GM19468 (cell line): ENCODE data around the gene TRAM2.

ENCODE experiments used
- ATAC-seq: cut with Tn5 transposase; IDR thresholded peaks from one replicate; pipeline ENCODE4 v1.9.1; 2021; ENCODE audit warnings: mild to moderate bottlenecking, moderate library complexity, moderate number of reproducible peaks; ENCODE audit not compliant: unreplicated experiment; ENCODE audit errors: extremely low read depth

TRAM2 gene, protein sequence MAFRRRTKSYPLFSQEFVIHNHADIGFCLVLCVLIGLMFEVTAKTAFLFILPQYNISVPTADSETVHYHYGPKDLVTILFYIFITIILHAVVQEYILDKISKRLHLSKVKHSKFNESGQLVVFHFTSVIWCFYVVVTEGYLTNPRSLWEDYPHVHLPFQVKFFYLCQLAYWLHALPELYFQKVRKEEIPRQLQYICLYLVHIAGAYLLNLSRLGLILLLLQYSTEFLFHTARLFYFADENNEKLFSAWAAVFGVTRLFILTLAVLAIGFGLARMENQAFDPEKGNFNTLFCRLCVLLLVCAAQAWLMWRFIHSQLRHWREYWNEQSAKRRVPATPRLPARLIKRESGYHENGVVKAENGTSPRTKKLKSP

DNA sequence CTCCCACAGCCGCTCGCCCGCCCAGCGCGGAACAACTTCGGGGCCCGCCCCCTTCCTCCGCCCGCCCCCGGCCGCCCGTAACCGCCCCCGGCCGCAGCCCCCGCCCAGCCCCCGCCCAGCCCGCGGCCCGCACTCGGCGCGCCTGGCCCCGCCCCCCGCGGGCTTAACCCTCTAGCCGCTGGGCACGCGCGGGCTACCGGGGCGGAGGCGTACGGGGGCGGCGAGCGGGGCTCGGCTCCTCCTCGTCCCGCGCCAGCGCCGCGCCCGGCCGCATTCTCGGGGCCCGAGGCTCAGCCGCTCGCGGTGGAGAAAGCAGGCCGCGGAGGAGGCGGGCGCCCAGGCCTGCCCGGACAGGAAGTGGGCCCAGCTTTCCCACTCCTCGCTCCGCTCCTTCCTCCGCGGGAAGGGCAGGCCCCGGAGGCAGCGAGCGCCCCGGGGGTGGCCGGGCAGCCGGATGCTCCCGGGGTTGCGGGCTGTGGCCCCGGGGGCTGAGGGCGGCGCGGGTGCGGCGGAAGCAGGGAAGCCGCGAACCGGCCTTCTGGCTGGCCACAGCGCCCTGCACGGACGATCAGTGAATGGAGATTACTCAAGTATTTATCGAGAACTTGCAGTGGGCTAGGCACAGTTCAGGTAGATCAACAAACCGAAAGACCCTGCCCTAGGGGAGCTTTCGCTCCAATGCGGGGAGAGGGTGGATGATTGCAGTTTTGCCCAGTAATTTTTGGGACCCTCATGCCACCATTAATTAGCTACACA lies at the start of gene TRAM2:
Gene TRAM2, minus strand, starts transcription at position 39 of the 756 bp plus-strand sequence. CDS start 145 bp downstream, outside the sequence.
- ATAC-seq = peak; percentile 40

DNA sequence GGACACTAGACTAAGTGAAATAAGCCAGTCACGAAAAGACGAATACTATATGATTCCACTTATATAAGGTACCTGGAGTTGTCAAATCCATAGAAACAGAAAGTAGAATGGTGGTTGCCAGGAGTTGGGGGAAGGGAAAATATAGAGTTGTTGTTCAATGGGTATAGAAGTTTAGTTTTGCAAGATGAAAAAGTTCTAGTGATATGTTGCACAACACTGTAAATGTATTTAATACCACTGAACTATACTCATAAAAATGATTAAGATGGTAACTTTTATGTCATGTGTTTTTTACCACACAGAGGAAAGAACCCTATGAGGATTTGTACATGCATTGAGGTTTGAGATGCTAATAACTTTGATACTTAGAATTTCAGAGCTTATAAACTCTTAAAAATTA lies 46.0 kb upstream of the TRAM2 start:
- ATAC-seq = no peak

DNA sequence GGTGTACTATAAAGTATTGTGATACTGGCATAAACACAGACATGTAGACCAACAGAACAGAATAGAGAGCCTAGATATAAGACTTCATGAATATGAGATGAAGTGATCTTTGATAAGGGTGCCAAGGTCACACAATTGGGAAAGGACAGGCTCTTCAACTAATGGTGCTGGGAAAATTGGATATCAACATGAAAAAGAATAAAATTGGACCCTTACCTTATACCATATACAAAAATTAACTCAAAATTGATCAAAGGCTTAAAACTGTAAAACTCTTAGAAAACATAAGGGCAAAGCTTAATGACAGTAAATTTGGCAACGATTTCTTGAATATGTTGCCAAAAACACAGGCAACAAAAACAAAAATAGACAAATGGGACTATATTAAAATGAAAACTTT lies 44.8 kb upstream of the TRAM2 start:
- ATAC-seq = no peak

DNA sequence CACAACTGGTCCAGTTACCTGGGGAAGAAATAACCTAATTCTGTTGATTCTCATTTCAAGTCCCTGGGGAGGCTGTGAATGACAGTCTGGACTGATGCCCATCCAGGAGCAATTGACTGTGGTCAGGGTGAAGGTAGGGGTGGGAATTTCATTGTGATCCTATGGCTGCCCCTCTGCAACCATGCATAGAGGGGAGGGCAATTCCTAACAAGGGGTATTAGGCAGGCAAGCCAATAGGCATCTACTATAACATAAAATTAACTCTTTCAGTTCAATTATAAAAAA lies 44.0 kb upstream of the TRAM2 start:
- ATAC-seq = no peak

DNA sequence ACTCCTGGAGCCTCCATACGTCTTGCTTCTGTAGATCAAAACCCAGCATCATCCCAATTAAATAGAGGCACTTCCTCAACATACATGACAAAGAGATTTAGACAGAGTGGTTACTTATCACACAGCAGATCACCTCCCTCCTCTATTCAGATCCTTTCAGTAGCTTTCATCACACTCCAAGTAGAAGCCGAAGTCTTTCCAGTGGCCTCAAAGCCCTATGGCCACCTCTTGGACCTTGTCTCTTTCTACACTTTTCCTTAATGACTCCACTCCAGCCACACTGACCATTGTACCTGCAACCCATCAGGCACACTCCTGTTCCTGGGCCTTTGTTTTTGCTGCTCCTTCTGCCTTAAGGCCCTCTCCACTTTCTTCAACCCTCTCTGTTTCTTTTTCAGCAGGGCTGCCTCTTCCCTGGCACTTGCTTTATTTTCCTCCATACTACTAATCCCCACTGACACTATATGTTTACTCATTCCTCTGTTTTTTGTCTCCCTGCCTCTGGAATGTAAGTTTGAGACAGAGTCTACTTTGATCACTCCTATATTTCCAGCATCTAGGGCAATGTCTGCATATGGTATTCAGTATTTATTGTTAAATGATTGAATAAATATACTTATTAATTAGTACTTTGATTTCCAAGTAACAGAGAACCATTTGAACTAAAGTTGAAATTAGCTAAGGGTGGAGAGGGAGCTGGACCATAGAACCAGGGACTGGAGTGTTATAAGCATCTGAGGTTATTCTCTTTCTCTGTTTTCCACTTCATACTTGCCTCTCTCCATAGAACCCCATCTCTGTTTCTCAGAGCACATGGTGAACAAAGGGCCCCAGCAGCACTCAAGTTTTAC lies 43.4 kb upstream of the TRAM2 start:
- ATAC-seq = no peak

DNA sequence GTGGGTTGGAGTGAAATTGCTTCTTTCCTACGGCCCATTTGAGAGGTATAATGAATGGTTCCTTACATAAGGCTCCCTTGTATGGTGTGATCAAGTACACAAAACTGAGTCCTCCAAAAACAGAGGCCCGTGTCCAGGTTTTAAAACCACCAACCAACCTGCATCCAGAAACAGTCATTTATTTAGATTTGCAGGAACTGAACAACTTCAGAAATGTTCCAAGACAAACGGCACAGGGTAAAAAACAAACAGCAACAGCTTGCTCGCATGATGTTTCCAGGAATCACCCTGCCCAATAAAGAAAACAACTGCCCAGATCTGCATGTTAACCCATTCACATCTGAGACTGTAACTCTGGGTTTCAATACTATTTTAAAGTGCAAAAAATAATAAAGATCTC lies 40.2 kb upstream of the TRAM2 start:
- ATAC-seq = no peak

DNA sequence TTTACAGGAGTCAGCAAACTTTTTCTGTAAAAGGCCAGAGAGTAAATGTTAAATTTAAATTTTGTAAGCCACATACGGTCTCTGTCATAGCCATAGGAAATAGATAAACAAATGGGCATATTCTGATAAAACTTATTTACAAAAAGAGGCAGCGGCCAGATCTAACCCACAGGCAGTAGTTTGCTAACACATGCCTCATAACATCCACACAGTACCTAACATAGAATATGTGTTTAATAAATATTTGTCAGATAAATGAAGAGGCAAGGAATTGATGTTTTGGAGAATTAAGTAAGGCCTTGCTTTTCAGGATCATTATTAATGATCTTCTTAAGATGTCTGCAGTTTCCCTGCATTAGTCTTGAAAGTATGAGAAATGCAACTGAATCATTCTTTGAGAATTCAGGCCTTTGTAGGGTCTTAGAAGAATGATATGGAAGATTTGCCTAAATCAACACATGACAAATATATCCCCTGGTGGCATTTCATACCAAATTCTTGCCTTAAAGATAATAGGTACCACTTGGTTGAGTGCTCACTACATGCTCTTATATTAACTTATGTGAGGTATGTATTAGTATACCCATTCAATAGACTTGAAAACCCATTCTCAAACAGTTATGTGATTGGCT lies 39.3 kb upstream of the TRAM2 start:
- ATAC-seq = no peak

DNA sequence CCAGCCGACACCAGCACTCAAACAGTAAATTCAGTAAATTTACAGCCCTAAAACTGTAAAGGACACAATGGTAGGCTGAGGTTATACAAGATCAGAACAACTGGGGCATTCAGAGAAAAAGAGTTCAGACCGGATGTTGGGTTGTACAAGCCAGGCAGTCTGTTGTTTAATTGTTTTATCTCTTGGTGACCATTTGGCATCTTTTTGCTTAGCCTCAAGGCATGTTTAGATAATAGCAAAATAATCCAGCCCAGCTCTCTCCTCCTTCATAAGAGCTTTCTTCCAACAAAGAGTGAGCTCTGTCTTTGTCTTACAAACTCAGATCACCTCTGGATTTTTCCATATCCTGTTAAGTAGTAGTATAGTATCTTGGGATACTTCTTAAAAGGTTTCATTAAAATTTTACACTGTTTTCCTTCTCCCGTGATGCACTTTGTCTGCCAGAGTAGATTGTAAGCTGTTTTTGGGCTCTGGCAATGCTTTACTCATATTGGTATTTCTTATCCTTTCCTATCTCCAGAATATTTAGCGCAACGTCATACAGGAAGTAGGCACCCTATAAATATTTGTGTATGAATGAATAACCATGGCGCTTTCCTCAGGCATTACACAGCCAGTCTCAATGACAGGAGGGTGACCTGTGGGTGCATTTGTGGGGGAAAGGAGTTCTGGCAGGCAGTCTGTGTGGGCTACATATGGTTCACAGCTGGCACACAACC lies 35.6 kb upstream of the TRAM2 start:
- no peak for ATAC-seq

DNA sequence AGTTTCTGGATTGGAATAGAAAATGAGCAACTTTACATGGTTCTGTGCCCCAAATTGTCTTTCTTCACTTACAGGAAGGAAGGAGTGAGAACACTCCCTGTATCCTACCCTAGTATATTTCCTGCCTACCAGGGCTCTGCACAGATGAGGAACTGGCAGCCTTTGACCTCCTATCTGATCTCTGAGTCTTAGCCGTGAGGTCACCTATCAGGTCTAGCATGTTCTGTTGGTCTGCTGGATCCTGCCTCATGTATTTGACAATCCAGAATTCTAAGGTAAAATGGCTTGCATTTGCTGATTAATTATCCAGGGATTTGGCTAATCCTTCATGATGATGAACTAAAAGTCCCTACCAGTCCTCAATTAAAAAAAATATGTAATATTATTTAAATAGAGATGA lies 35.0 kb upstream of the TRAM2 start:
- no peak for ATAC-seq

DNA sequence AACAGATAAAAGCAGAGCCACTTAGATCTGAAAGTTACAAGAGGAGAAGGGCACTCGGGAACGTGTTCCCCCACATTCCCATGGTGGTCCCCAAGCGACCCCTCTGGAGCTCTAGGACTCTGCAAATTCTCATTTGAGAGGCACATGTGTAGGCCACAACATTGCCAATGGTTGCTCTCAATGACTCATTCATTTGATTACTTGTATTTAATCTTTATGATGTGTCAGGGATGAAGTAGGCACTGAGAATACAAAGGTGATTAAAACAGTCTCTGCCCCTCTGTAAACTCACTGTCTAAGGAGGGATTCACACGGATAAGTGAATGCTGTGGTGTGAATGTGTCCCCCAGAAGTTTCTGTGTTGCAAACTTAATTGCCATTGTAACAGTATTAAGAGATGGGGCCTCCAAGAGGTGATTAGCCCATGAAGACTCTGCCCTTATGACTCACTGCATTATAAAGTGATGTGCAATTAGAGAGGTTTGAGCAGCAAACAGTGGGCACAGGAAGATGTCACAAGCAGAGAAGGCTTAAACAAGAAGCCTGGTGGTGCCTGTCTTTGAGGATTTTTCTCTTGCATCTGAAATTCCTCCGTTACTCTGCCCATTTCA lies 34.0 kb upstream of the TRAM2 start:
- no peak for ATAC-seq

DNA sequence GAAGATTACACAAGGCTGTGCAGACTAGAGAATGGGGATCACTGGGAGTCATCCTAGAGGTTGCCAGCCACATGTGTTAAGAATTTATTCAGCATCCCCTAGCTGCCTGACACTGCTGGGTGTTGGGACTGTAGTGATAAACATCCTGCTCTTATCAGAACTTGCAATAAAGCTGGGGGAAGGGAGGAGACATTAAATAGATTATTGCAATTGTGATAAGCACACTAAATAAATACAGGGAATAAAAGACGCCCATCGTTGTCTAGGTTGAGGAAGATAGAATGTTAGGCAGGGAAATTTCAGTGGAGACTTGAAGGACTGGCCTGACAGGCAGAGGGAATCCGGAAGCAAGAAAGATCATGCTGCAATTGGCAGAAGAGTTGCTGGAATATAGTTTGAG lies 33.2 kb upstream of the TRAM2 start:
- ATAC-seq = no peak

DNA sequence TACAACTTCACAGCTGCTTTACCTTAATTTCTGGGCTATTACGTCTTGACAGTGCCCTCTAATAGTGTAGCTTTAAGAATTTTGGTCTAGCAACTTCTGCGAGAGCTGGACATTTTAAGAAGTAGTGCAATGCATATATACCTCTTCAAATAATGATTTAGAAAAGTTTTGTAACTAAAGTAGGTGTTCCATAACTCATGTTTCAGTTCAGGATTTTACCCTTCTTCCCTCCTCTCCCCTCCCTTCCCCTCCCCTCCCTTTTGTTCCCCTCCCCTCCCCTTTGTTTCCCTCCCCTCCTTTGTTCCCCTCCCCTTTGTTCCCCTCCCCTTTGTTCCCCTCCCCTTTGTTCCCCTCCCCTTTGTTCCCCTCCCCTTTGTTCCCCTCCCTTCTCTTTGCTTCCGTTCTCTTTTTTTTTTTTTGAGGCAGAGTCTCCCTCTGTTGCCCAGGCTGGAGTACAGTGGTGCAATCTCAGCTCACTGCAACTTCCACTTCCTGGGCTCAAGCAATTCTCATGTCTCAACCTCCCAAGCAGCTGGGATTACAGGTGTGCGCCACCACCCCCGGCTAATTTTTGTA lies 28.8 kb upstream of the TRAM2 start:
- ATAC-seq = no peak

DNA sequence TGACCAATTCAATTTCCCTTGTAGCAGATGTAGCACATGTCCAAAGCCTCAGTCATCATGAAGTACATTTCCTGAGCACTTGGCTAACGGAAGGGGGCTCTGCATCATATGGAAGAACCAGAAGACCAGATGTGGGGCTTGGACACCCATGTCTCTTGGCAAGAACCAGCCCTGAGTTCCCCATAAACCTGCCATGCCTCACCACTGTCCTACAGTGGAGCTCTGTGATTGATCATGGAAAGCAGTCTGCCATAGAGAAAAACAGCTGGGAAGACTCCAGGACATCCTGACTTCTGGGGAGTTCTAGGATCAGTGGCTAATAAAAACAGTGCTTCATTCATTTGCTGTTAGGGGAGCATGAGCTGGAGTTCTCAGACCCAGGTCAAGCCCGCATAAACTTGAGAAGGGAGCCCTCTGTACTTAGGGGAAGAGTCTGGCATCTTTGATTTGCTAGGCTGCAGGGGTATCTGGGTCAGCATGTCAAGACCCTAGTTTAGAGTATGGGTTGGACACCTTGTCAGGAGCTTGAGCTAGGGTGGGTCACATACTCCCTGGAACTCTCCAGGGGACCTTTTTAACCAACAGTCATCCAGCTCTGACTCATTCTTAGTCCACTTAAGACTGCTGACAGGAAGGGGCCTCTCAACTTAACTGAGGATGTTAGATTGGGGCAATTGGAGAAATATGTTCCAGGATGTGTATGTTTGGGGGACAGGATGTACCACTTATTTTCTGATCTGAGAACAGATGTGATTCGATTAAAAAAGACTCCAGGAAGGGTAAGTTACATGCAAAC lies 26.3 kb upstream of the TRAM2 start:
- ATAC-seq = no peak

DNA sequence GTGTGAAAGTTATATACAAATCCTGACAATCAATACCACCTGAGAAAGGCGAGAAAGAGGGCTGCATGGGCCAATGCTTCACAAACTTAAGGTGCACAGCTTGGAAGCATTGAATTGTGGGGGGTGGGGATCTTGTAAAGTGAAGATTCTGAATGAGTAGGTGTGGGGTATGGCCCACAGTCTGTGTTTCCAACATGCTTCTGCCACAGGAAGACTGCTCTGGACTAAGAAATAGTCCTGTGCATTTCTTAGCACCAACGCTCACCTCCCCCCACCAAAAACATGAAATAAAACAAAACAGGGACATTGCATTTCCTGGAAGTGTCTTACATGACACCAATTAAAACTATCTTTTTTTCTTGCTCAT lies 21.9 kb upstream of the TRAM2 start:
- no peak for ATAC-seq

DNA sequence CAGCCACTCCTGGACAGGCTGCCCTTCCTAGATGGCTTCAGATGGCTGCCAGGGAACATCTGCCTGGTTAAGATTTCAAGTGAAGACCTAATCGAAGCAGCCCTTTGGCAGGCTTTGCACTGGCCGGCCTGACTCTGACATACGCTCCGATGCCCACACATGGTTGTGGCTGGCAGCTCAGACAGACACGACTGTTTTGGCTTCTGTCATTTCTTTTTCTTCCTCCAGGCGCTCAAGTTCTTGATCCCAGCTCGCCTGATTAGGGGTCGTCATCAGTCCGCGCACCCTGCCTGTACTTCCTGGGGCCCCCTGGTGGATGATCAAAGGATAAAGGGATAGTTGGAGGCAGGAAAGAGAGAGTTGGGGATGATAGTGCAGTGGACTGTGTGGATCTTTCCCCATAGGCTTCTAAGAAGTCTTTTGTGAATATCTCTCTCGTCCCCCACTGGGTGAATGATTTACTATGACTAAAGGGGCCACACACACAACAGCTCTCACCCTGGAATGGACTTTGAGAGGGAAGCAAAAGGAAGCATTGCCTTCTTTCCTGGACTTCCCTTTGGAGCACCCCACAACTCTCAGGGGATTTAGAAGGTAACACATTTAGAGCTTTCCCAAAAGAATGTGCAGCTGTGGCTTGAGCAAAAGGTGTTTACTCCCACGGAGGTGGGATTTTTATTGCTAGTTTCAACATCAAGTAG lies 21.4 kb upstream of the TRAM2 start:
- no peak for ATAC-seq

DNA sequence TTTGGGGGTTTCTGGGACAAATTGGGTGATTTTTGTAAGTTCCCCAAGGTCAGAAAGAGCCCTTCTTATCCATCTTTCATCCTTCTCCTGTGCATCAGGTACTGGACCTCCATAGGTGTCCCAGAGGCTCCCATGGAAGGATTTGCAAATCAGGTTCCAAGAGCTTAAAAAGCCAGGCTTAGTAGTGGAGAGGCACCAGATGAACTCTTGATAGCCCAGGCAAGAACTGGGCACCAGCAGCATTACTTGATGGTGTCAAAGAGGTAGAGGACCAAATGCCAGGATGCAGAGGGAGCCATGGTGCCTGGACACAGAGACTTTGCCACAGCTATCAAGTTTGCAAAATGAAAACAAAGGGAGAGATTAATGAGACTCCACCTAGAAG lies 20.9 kb upstream of the TRAM2 start:
- ATAC-seq = no peak

DNA sequence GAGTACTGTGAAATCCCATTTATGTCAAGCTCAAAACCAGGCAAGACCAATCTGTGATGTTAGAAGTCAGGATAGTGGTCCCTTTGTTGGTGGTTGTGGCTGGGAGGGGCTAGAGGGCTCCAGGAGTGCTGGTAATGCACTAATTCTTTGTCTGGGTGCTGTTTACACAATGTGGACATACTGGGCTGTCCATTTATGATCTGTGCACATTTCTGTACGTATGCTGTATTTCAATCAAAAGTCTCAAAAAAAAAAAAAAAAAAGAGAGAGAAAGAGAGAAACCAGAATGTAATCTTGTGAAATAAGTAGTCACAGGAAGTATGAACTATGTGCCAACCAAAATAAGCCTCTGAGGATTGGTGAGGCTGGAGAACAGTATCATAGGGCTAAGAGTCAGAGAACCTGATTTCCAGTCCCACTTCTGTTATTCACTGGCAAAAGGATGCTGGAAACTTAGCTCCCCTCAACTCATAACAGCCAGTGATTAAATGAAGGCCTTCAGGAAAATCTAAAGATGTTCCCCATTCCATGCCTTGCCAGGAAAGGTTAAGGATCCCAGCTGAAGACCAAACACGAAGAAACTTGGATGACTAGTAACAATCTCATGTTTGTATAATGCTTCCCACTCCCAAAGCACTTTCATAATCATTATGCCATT lies 19.6 kb upstream of the TRAM2 start:
- no peak for ATAC-seq

DNA sequence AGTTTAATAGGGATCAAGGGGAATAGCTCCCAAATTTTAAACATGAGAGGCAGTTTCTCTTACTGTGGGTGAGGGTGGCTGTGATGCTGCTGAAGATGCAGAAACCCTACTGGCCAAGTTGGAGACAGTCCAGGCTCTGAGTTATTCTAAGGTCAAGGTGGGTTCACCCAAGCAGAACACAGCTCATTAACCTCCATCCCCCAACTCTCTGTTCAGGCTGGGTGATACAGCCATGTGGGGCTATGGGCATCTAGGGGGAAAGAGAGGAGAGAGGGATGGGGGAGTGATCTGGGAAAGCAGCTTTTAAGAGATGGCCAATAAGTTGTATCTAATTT lies 18.9 kb upstream of the TRAM2 start:
- ATAC-seq = peak; percentile 71
